C1 segment of cervical spinal cord (tissue), 14 donors: ENCODE measurements around the gene ROR2.
A peak's percentile ranks its signal among the peaks of the same experiment; 100 is the strongest.
"Not testable (repeated sequence)": the region's sequence is repeated elsewhere in the genome, so short reads cannot be mapped to it uniquely, and the experiment has no call there.

Experiments
- DNase-seq, 14 donors: peaks; one replicate each; lab custom pipeline; 2025; lab: John Stamatoyannopoulos, UW

The ROR2 gene

DNA sequence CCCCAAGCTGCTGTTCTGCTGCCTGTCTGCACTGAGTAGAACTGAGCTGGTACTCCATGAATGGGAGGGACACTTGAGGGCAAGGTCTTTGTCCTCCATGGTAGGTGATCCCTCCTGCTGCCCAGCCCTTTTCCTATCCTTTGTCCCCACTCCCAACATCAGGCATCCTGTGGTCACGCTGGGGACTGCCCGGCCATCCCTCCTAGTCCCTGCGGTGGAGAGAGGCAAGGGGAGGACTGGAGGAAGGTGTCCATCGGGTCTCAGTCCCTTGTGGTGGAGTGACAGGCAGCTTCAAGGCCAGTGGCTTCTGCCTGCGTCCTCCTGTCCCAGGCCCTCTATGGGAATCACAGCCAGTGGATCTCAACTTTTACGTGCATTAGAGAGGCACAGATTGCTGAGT is 25.9 kb downstream of the ROR2 start:
- no peak for DNase-seq

DNA sequence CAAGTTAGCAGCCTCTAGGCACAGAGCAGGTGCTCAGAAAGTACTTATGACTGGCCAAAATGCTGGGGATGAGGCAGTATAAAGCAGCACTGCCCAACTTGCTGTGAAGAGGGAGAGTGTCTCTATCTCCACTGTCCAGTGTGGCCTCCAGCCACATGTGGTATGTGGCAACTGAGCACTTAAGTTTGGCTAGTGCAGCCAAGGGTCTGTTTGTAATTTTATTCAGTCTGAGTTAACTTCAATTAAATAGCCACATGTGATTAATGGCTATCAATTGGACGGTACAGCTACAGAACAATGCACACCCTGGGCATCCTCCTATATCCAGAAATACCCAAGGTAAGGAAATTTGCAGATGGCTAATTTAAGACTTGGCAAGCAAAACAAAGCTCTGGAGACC is 26.9 kb downstream of the ROR2 start:
- DNase-seq: no peak

DNA sequence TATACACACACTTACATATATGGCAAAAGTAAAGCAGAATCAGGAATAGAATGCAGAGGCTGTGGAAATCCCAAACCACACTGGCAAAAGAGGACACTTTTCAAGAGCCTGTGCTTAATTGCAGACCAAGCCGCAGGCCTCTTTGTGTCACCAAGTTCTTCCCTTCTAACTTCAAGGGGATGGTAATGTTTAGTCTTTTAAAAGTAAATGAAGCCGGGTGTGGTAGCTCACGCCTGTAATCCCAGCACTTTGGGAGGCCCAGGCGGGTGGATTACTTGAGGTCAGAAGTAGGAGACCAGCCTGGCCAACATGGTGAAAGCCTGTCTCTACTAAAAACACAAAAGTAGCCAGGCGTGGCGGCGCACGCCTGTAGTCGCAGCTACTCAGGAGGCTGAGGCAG is 28.7 kb downstream of the ROR2 start:
- no peak for DNase-seq

DNA sequence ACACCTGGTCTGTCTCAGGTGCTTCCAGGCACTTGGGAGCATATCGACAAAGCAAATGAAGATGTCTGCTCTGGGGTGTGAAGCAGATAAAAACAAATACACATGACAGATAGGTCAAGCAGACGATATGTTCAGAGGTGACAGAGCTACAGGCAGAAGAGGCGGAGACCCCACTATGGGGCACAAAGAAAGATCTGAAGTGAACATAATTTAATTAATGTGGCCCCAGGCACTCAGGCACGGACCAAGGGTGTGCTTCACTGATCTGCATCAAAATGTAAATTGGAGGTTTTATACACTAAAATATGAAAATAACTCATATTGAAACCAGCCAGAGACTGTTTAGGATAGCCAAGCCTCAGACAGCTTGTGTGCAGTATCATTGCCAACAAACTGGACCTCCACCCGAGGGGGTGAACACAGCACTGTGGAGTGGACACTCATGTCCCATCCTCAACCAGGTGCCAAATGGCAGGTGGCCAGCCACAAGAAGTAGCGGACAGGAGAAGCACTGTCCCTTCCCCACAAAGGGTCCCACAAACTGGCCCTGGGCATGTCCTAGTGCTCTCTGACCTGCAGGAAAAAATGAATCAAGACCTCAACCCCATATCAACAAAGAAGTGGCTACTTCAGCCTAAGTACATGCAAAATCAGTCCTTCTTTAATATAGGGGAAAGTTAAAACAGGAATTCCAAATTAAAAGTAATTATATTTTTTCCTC is 29.2 kb downstream of the ROR2 start:
- DNase-seq: no peak

DNA sequence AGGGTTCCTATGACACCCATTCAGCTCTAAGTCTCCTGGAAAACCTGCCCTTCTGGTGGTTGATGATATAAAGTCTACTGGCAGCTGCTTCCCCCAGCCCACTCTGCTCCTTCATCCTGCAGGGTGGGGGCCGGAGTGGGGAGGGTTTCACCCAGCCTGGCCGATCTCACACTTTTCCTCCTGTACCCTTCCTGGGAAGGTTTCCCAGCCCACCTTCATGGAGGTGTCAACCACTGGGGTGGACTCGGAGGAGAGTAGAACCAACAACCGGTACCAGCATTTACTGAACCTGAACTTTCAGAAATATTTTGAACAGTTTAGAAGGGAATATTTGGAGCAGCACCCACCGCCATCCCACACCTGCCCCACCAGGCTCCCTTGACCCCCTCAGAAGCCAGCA is 30.4 kb downstream of the ROR2 start:
- DNase-seq: no peak

DNA sequence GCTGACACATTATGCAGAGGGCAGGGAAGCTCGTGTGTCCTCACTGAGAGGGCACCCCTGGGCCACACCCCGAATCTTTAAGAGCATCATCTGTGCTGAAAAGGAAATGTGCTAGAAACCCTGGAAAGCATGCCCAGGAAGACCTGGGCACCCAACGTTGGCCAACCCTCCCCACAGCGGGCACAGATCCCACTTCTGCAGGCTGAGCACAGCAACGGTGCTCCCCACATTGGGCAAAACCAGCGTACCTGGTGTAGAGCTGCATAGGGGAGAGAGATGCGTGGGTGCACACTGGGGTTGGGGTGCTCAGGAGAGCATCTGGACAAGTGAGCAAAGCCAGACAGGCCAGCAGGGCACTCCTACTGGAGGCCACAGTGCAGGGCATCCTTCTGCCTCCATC is 32.6 kb downstream of the ROR2 start:
- no peak for DNase-seq

DNA sequence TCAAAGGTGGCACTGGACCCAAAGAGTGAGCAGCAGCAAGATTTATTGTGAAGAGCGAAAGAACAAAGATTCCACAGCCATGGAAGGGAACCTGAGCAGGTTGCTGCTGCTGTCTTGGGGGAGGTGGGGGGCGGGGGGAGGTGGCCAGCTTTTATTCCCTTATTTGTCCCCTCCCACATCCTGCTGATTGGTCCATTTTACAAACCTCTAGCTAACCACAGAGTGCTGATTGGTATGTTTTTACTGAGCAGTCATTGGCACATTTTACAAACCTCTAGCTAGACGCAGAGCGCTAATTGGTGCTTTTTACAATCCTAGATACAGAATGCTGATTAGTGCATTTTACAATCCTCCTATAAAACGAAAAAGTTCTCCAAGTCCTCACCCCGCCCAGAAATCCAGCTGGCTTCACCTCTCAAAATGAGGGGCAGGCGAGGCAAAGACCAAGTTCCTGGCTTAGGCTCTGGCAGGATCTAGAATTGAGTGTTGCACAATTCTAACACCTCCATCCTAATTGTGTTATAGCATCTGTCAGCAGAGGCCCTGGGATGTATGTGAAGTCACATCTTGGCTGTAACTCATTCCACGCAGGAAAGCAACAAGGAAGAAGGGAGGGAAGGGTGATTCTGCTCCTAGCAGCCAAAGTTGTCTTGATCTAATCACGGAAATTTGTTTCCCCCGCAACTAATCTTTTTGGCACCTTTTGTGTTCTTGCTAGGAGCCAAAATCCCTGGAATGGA is 34.3 kb downstream of the ROR2 start:
- DNase-seq: no peak

DNA sequence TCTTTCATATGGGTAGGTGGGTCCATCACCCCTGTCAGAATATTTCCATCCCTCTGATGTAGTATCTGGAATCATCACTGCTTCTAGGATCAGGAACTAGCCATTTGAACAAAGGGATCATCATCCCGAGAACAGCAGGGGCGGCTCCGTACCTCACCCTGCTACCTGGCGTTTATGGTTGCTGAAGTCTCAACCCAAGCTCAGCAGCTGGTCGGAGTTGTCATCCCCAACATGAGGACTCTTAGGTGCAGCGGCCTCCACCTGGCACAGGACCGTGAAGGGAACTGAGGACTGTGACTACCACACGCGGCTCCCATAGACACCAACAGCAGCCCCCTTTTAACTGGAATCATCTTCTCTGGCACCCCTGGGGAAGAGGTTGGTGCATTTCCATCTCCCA is 35.1 kb downstream of the ROR2 start:
- no peak for DNase-seq

DNA sequence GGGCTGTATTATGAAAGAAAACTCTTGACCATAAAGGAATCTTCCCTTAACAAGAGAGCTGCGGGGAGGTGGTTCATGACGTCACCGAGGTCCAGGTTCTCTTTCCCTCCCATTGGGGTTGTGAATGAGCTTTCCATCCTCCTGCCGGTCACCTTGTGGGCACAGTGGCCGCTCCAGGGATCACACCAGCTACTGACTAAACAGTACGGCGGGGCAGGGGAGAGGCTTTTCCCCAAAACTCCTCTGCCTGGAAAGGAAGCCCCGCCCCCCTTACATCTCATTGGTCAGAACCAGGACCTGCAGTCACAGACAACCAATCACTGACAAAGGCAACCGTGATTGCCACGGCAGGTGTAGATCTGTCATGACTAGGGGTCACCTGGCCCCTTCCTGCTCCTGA is 35.6 kb downstream of the ROR2 start:
- no peak for DNase-seq

DNA sequence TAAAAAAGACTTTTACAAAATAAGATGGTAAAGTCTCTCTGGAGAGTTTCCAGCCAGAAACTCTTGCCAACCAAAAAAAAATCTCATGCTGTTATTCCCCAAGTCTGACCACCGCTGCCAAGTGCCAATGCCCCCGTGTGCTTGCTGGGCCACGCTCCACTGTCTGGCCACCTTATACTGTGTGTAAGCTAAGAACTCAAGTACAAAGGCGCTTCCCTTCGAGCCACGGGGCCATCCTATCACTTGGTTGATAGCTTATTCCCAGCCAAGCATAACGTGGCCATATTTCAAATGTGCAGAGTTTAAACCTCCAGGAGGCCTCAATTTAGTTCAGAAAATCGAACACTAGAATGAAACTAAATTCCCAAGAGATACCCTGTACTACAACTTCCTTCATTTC is 36.0 kb downstream of the ROR2 start:
- DNase-seq: no peak

DNA sequence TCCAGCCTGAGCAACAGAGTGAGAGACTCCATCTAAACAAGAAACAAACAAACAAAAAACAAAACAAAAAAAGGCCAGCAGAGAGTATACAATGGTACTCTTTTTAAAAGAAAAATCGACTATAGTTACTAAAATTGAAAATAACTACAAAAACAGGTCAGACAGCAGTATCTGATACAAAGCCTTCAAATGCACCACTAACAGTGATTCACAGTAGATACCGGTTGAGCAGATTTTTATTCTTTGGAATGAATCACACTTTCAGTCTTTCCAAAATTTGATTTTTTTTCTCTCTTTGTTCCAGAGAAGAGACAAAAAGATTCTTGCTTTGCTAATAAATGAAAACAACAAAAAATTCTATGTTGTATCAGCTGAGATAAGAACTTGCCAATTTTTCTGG is 36.9 kb downstream of the ROR2 start:
- DNase-seq: no peak

DNA sequence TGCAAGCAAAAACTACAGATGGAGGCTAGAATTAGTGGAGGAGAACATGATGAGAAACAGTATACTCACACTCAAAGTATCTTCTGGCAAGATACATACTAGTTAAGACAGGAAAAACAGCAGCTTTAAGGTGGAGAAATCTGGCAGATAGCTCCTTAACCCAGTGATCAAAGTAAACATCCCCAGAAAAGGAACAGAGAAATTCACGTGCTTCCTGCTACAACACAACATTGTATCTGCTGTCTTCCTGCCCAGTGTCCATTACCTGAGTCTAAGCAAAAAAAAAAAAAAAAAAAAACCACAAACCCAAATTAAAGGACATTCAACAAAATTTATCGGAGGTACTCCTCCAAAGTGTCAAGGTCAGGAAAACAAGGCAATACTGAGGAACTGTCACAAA is 38.4 kb downstream of the ROR2 start:
- no peak for DNase-seq

DNA sequence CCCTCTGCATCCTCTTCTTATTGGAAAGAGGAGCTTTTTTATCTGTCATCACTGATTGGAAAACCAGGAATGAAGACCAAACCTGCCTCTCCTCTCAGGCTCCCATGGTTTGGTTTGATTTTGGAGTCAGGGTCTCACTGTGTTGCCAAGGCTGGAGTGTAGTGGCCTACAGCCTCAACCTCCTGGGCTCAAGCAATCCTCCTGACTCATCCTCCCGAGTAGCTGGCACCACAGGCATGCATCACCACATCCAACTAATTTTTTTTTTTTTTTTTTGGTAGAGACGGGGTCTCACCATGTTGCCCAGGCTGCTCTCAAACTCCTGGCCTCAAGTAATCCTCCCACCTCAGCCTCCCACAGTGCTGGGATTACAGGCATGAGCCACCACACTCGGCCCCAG is 40.8 kb downstream of the ROR2 start:
- DNase-seq: not testable (repeated sequence)

DNA sequence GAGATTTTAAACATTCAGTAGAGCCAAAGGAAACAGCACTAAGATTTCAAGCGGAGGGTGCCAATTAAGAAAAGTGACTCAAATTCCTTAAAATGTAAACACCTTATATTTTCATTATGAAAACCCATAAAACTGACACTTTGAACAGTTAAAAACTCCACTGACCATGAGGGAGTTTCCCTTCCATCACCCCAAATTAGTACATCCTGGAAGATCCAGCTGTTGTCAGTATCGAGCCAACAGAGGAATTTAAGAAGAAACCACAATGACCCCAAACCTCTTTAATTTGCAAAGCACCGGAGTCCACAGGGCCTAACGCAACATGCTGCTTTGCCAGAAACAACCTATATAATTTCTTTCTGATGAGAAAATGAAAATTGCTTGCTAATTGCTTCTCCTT is 41.3 kb downstream of the ROR2 start:
- DNase-seq: no peak

DNA sequence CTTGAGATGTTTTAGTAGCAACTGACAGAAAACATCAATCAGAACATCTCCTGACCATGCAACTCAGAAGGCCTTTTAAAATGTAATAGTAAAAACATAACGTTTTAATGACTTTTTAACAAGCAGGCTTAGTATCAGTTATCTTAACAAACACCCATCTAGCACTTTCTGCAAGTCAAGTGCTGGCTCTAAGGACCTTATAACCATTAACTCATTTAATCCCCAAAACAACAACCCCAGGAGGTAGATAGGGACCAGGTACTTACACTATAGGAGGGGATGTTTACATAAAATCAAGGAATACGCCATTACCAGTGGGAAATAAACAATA is 41.8 kb downstream of the ROR2 start:
- DNase-seq: no peak

DNA sequence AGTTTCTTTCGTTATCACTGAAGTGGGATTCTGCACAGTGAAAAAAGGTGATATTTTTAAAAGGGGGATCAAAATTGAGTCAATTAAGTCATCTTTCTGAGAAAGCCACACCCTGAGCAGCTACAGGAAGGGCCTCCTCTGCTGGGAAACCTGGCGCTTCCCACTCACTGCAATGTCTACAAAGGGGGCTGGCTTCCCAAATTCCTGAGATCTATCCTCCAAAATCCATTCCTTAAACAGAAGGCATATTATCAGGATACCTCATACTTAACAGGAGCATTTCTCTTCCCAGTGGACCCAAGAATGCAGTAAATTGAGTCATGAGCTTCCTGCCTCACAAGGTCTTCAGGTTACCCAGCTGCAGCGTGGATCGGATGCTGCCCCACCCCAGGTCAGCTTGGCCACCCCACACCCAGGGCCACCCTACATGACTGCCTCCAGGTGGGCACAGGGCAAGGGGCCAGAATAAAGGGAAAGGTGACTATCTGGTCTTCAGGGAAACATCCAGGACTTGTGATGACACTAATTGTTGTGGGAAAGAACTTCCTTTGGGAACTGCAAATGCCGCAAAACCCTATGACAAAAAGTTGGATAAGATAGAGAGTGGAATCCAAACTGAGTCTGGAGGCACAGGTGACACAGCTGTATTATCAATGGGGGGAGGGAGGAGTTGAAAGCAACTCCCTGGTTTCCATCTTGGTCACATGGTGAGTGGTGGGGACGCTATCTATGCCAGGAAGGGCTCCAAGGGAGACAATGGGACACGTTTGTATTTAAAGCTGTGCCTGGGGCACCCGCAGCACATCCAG is 42.3 kb downstream of the ROR2 start:
- DNase-seq: no peak

DNA sequence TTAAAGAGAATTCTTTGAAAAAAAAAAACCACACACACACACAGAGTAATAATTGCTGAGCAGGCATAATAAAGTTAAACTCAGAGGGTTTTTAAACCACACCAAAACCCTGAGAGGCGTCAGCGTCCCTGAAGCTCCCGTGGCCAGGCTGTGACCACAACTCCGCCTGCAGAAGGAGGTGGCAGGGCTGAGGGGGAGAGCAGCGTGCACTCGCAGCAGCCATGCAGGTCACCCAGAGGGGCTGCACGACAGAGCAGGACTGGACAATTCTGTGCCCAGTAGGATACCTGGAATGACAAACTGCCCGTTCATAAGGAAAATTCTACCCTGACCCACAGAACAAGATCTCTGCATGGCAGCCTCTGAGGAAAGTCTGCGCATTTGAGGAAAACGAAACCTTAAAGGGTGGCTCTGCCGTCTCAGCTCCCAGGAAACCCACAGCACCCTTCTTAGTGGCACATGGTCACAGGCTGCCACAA is 44.0 kb downstream of the ROR2 start:
- peak in 1 of 14 donors; percentile 21 for DNase-seq

DNA sequence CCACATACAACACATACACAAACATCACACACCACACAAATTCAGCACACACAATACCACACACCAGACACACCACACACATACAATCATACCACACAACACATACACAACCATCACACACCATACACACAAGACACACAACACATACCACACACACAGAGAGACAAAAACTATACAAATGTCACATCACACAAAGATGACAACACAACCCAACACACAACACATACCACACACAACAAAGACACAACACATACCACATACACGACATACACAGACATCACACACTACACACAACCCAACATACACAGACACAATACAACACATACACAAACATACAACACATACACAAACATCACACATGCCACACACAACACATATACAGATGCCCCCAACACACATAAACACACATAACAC is 44.8 kb downstream of the ROR2 start:
- DNase-seq: no peak

DNA sequence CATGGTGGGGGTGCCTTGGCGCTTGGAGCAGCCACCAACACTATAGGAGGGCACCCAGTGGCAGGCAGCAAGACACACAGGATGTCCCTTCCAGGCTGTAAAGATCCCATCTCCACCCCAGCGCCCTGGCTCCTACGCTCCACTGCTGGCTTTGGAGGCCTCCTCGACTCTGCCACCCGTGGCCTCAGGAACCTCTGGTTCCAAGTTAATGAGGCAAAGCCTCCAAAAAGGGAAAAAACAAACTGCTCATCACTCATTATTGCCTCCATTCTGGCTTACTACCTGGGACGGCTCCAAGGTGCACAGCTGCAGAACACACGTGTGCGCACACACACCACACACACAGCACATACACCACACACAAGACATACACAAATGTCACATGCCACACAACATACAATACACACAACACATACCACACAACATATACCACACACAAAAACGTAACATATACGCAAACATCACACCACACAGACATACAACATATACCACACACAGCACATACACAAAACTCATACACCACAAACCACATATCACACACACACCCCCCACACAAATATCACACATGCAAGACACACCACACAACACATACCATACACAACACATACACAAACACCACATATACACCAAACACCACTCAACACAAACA is 45.3 kb downstream of the ROR2 start:
- DNase-seq: no peak

DNA sequence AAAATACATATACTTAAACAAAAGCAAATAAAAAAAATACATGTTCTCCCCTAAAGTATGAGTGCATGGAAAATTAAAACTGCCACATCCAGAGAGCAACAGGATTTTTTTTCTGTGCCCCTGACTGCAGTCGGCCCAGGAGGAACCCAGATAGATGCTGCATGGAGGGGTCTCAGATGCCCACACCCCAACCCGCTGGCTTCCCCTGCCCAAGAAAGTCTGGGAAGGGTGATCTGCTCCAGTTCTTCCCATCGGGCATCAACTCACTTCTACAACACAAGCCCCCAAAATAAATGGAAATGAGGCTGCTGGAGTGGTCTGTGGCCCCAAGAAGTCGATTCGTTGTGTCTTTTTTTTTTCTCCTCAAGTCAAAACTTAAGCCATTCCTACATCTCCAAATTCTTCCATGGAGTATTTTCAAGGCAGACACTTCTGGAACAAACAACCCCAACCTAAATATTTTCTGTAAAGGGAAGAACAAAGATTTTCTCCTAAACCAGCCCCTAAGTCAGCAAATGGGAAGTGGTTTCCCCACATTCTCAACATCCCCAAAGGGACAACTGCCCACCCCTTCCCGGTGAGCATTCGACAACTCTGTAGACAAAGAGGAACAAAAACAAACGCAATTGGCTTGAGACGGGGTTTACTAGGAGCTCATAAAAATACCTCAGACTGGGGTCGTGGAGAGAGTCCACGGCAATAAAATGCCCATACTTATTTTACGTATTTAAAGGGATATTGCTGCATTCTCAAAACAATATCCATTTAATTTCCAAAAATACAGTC is 46.7 kb downstream of the ROR2 start:
- no peak for DNase-seq

DNA sequence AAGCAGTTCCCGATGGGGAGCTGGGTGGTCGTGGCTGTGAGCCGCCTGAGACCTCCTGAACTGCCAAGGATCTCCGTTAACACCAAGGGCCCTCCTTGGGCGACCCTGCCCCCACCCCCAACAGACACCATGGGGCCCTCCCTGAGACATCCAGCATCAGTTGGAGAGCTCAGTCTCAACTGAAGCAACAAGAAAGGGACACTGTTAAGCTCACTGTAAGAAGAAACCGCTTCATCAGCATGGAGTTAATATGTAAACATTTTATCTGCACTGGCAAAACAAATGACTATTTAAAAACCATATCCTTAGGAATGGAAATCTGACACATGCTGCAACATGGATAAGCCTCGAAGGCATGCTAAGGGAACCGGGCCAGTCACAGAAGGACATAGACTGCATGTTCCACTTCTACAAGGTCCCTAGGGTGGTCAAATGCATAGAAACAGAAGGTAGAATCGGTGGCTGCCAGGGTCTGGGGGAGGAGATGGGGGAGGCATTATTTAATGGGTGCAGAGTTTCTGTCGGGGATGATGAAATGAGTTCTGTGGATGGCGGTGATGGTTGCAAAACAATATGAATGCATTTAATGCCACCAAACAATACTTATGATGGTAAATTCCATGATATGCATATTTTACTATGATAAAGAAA is 47.4 kb downstream of the ROR2 start:
- no peak for DNase-seq
